Spinal cord (tissue), 10 donors: ENCODE measurements around the gene ZNF101. TPM values are rescaled to one million over a fixed set of nuclear protein-coding genes. Genes with fewer than 3 reads are reported as not detected.
"Not testable (repeated sequence)": the region's sequence is repeated elsewhere in the genome, so short reads cannot be mapped to it uniquely, and the experiment has no call there.

Experiments used
- DNase-seq, 6 donors: peaks; one replicate each; pipeline versions ENCODE4 v3.0.0 to v3.0.0-alpha.2; 2013 to 2015; ENCODE audit warnings: low spot score in 6 of 6, low read depth in 4 of 6
- H3K27ac ChIP-seq: one replicate; pipeline ENCODE4 v1.5.1; 2013; ENCODE audit warnings: low read depth, low read length, control low read depth
- H3K27me3 ChIP-seq: one replicate; pipeline ENCODE4 v1.6.1; 2013; ENCODE audit warnings: low read length; ENCODE audit not compliant: control insufficient read depth, insufficient read depth
- H3K36me3 ChIP-seq: one replicate; pipeline ENCODE4 v1.6.1; 2013; ENCODE audit warnings: low read length; ENCODE audit not compliant: control insufficient read depth, insufficient read depth
- H3K4me1 ChIP-seq: one replicate; pipeline ENCODE4 v1.6.1; 2013; ENCODE audit warnings: low read length; ENCODE audit not compliant: control insufficient read depth, insufficient read depth
- H3K4me3 ChIP-seq: one replicate; pipeline ENCODE4 v1.5.1; 2013; ENCODE audit warnings: low read depth, low read length, control low read depth
- H3K9me3 ChIP-seq: one replicate; pipeline ENCODE4 v1.6.1; 2013; ENCODE audit warnings: low read length; ENCODE audit not compliant: control insufficient read depth, insufficient read depth
- WGBS: methylation state at CpG from one replicate; pipeline ENCODE4 v1.1.5; 2013; ENCODE audit warnings: missing lambda C conversion rate; ENCODE audit not compliant: insufficient coverage; 5-methylcytosine and 5-hydroxymethylcytosine counted together
- polyA plus RNA-seq, 2 donors: library from polyadenylated mRNA; unstranded; fragments of 120-200 nt; gene quantifications; one replicate each; pipeline ENCODE4 v1.2.1, GENCODE V29; 2013; ENCODE audit not compliant: insufficient read length in 2 of 2
- total RNA-seq, 2 donors: library from RNA; depleted of rRNA in 1 of 2; stranded (reverse); fragments of 120-200 nt in 1 of 2; fragments of >200 nt in 1 of 2; gene quantifications; one replicate each; pipeline versions ENCODE4 v1.2.3 to v1.2.4, GENCODE V29; 2013 to 2014
- donor health status: healthy.

Gene ZNF101
- total and polyA plus RNA-seq, 4 donors = 9.7 to 19.1 (median 11.6) TPM

GRCh38 chr19:19700493-19700892, 31.9 kb downstream of the ZNF101 start:
- not testable (repeated sequence) for H3K4me1 ChIP-seq, H3K9me3 ChIP-seq, H3K27me3 ChIP-seq

GRCh38 chr19:19704836-19705235, 36.2 kb downstream of the ZNF101 start:
- H3K27me3 ChIP-seq = no peaks in the 10 kb centered on the region
- 87% methylated on average over 6 of the region's 6 CpGs for WGBS
- no peak for DNase-seq
- H3K4me1 ChIP-seq = no peaks in the 10 kb centered on the region
- H3K27ac ChIP-seq = no peak overlapping the region
- H3K9me3 ChIP-seq = peaks cover 17% of the 10 kb centered on the region
- peaks cover 19% of the 10 kb centered on the region for H3K36me3 ChIP-seq
- no peak overlapping the region for H3K4me3 ChIP-seq

More at GRCh38 chr19:19700493-19700892, 31.9 kb downstream of the ZNF101 start:
- H3K36me3 ChIP-seq = peaks cover 24% of the 10 kb centered on the region
- not testable (repeated sequence) for DNase-seq, H3K4me3 ChIP-seq, H3K27ac ChIP-seq
- WGBS = 100% methylated on average over 1 of the region's 1 CpG

- no peak for DNase-seq
- WGBS = 100% methylated on average over 2 of the region's 2 CpGs
- H3K27me3 ChIP-seq = no peaks in the 10 kb centered on the region
- H3K9me3 ChIP-seq = peaks cover 46% of the 10 kb centered on the region
- peaks cover 23% of the 10 kb centered on the region for H3K36me3 ChIP-seq
- no peak overlapping the region for H3K4me3 ChIP-seq
- H3K27ac ChIP-seq = no peak overlapping the region
- no peaks in the 10 kb centered on the region for H3K4me1 ChIP-seq
Observed at GRCh38 chr19:19710506-19710905, 41.9 kb downstream of the ZNF101 start.

- WGBS = 97% methylated on average over 10 of the region's 14 CpGs
- no peak for DNase-seq
- peaks cover 48% of the 10 kb centered on the region for H3K9me3 ChIP-seq
- peaks cover 26% of the 10 kb centered on the region for H3K36me3 ChIP-seq
- H3K4me1 ChIP-seq = no peaks in the 10 kb centered on the region
- no peak overlapping the region for H3K27ac ChIP-seq
- H3K4me3 ChIP-seq = no peak overlapping the region
- H3K27me3 ChIP-seq = no peaks in the 10 kb centered on the region
Observed at GRCh38 chr19:19711306-19711933, 42.8 kb downstream of the ZNF101 start.

- H3K27me3 ChIP-seq = no peaks in the 10 kb centered on the region
- no peak overlapping the region for H3K4me3 ChIP-seq
- WGBS = no CpG with 5 or more reads among the region's 10 CpGs
- no peak for DNase-seq
- peaks cover 26% of the 10 kb centered on the region for H3K36me3 ChIP-seq
- no peak overlapping the region for H3K27ac ChIP-seq
- H3K9me3 ChIP-seq = peaks cover 54% of the 10 kb centered on the region
- H3K4me1 ChIP-seq = no peaks in the 10 kb centered on the region
Observed at GRCh38 chr19:19711934-19712828, 43.5 kb downstream of the ZNF101 start.

GRCh38 chr19:19719798-19720197, 51.2 kb downstream of the ZNF101 start:
- DNase-seq = no peak
- H3K4me1 ChIP-seq = no peaks in the 10 kb centered on the region
- no CpG with 5 or more reads among the region's 2 CpGs for WGBS
- H3K27ac ChIP-seq = no peak overlapping the region
- H3K4me3 ChIP-seq = no peak overlapping the region
- H3K9me3 ChIP-seq = peaks cover 39% of the 10 kb centered on the region
- peaks cover 4% of the 10 kb centered on the region for H3K36me3 ChIP-seq
- H3K27me3 ChIP-seq = no peaks in the 10 kb centered on the region

- Histone ChIP-seq H3K36me3 (no peaks in the 10 kb centered on the region), H3K9me3 (peaks cover 29% of the 10 kb centered on the region), H3K4me3 (no peak overlapping the region), H3K4me1 (no peaks in the 10 kb centered on the region), H3K27ac (no peak overlapping the region), H3K27me3 (no peaks in the 10 kb centered on the region)
- no peak for DNase-seq
- WGBS = 100% methylated on average over 1 of the region's 2 CpGs
Observed at GRCh38 chr19:19721896-19722295, 53.3 kb downstream of the ZNF101 start.

GRCh38 chr19:19732579-19733501, 64.2 kb downstream of the ZNF101 start, which contains the start of gene ZNF14:
TSS of gene ZNF14 (minus strand) at chr19:19733112. CDS start at chr19:19732958, 154 bp downstream.
- H3K27me3 ChIP-seq = no peaks in the 10 kb centered on the region
- H3K4me1 ChIP-seq = peaks cover 9% of the 10 kb centered on the region
- peak; percentile 89 to 99 (median 94) for DNase-seq
- H3K36me3 ChIP-seq = peaks cover 18% of the 10 kb centered on the region
- WGBS = under 1% methylated on average over 58 of the region's 61 CpGs
- peaks cover 4% of the 10 kb centered on the region for H3K9me3 ChIP-seq
- H3K4me3 ChIP-seq = peak within 1 kb of the TSS; percentile 68
- peak within 1 kb of the TSS; percentile 72 for H3K27ac ChIP-seq
